Measurements from ENCODE around the gene COL6A3.

Gene COL6A3

GRCh38 chr2:237440819-237441281 is 26.9 kb upstream of the COL6A3 start:
- no peak for DNase-seq (ENCODE audit: low read depth)

- DNase-seq (ENCODE audit: low read depth), result peak; percentile 25
Observed at GRCh38 chr2:237438080-237438940, 24.3 kb upstream of the COL6A3 start.

GRCh38 chr2:237437566-237437965 is 23.6 kb upstream of the COL6A3 start:
- no peak for DNase-seq (ENCODE audit: low read depth)

GRCh38 chr2:237435844-237436587 is 22.1 kb upstream of the COL6A3 start:
- DNase-seq (ENCODE audit: low read depth), result peak; percentile 96

- DNase-seq (ENCODE audit: low read depth), result no peak
Observed at GRCh38 chr2:237434866-237435311, 20.9 kb upstream of the COL6A3 start.

- no peak for DNase-seq (ENCODE audit: low read depth)
Observed at GRCh38 chr2:237433920-237434676, 20.1 kb upstream of the COL6A3 start.

- DNase-seq (ENCODE audit: low read depth), result peak; percentile 92
Observed at GRCh38 chr2:237432484-237433092, 18.6 kb upstream of the COL6A3 start.

- DNase-seq (ENCODE audit: low read depth), result no peak
Observed at GRCh38 chr2:237431837-237432236, 17.9 kb upstream of the COL6A3 start.

- DNase-seq (ENCODE audit: low read depth), result peak; percentile 90
Observed at GRCh38 chr2:237431372-237431771, 17.4 kb upstream of the COL6A3 start.

GRCh38 chr2:237430861-237431260 is 16.9 kb upstream of the COL6A3 start:
- DNase-seq (ENCODE audit: low read depth), result no peak

GRCh38 chr2:237429753-237430152 is 15.8 kb upstream of the COL6A3 start:
- no peak for DNase-seq (ENCODE audit: low read depth)

- DNase-seq (ENCODE audit: low read depth), result no peak
Observed at GRCh38 chr2:237427769-237428506, 14.0 kb upstream of the COL6A3 start.

GRCh38 chr2:237426517-237426916 is 12.6 kb upstream of the COL6A3 start:
- DNase-seq (ENCODE audit: low read depth), result no peak

- no peak for DNase-seq (ENCODE audit: low read depth)
Observed at GRCh38 chr2:237425320-237425719, 11.4 kb upstream of the COL6A3 start.

- DNase-seq (ENCODE audit: low read depth), result no peak
Observed at GRCh38 chr2:237424544-237424943, 10.6 kb upstream of the COL6A3 start.

GRCh38 chr2:237423891-237424290 is 9.9 kb upstream of the COL6A3 start:
- no peak for DNase-seq (ENCODE audit: low read depth)

GRCh38 chr2:237422309-237422708 is 8.3 kb upstream of the COL6A3 start:
- DNase-seq (ENCODE audit: low read depth), result no peak

GRCh38 chr2:237421542-237422116 is 7.7 kb upstream of the COL6A3 start:
- peak; percentile 71 for DNase-seq (ENCODE audit: low read depth)

GRCh38 chr2:237418300-237418699 is 4.3 kb upstream of the COL6A3 start:
- no peak for DNase-seq (ENCODE audit: low read depth)

GRCh38 chr2:237412988-237413776 is 782 bp downstream of the COL6A3 start:
- no peak for DNase-seq (ENCODE audit: low read depth)

All from stromal cell of bone marrow (primary cell).